ENCODE measurements around the gene TMEM151A.

GRCh38 chr11:66267379-66268243, 24.1 kb upstream of the TMEM151A start:
- TF ChIP-seq CTCF (IDR thresholded peaks at IDR 0.05), result peak in 1 of 3 donors; percentile 9
- no peak for TF ChIP-seq POLR2A (IDR thresholded peaks at IDR 0.05)
